Measurements from ENCODE around the gene TNNT3.

The TNNT3 gene

GRCh38 chr11:1921574-1922141, 2.2 kb downstream of the TNNT3 start:
- Histone ChIP-seq H2AFZ (ENCODE audit: low read length) (no peak overlapping the region), H3K9me3 (replicated peaks; ENCODE audit: insufficient read depth, low read length) (no peaks in the 10 kb centered on the region), H3K27ac (ENCODE audit: low read length) (no peak overlapping the region), H3F3A (ENCODE audit: insufficient read depth, low read length) (no peaks in the 10 kb centered on the region), H4K20me1 (ENCODE audit: insufficient read depth, low read length) (no peaks in the 10 kb centered on the region; the same call in 1 of the 2 replicates), H3K79me2 (ENCODE audit: low read length) (no peaks in the 10 kb centered on the region), H3K9me2 (replicated peaks; ENCODE audit: insufficient read depth, low read length) (no peaks in the 10 kb centered on the region), H3K27me3 (replicated peaks; ENCODE audit: insufficient read depth, low read length) (peaks cover 87% of the 10 kb centered on the region), H3K9ac (ENCODE audit: low read length) (no peak overlapping the region), H3K4me1 (ENCODE audit: low read length) (no peaks in the 10 kb centered on the region), H3K4me3 (ENCODE audit: low read length) (no peak overlapping the region), H3K36me3 (replicated peaks; ENCODE audit: insufficient read depth, low read length) (no peaks in the 10 kb centered on the region), H3K4me2 (ENCODE audit: low read depth, low read length) (no peak overlapping the region)
- no peak for DNase-seq
- TF ChIP-seq CTCF (IDR thresholded peaks at IDR 0.05; ENCODE audit: low read length) (no peak), EZH2 (optimal IDR thresholded peaks at IDR 0.05; ENCODE audit: low read depth, low read length) (no peak), EZH2phosphoT487 (IDR thresholded peaks at IDR 0.05; ENCODE audit: low read length) (no peak)

- H3K36me3 ChIP-seq (replicated peaks; ENCODE audit: insufficient read depth, low read length): no peaks in the 10 kb centered on the region
- H3K79me2 ChIP-seq (ENCODE audit: low read length): no peaks in the 10 kb centered on the region
- H3K9ac ChIP-seq (ENCODE audit: low read length): no peak overlapping the region
- peaks cover 96% of the 10 kb centered on the region for H3K27me3 ChIP-seq (replicated peaks; ENCODE audit: insufficient read depth, low read length)
- no peaks in the 10 kb centered on the region for H3K4me1 ChIP-seq (ENCODE audit: low read length)
- no peak overlapping the region for H3K4me3 ChIP-seq (ENCODE audit: low read length)
- H3K9me3 ChIP-seq (replicated peaks; ENCODE audit: insufficient read depth, low read length): no peaks in the 10 kb centered on the region
- H4K20me1 ChIP-seq (ENCODE audit: insufficient read depth, low read length): no peaks in the 10 kb centered on the region
- H2AFZ ChIP-seq (ENCODE audit: low read length): no peak overlapping the region
- H3K27ac ChIP-seq (ENCODE audit: low read length): no peak overlapping the region
- no peak for TF ChIP-seq CTCF (IDR thresholded peaks at IDR 0.05; ENCODE audit: low read length)
- no peak overlapping the region for H3K4me2 ChIP-seq (ENCODE audit: low read depth, low read length)
- no peak for DNase-seq
- H3F3A ChIP-seq (ENCODE audit: insufficient read depth, low read length): no peaks in the 10 kb centered on the region
- H3K9me2 ChIP-seq (replicated peaks; ENCODE audit: insufficient read depth, low read length): no peaks in the 10 kb centered on the region
These were observed 3.1 kb downstream of the TNNT3 start for GRCh38 chr11:1922481-1923081.

DNA sequence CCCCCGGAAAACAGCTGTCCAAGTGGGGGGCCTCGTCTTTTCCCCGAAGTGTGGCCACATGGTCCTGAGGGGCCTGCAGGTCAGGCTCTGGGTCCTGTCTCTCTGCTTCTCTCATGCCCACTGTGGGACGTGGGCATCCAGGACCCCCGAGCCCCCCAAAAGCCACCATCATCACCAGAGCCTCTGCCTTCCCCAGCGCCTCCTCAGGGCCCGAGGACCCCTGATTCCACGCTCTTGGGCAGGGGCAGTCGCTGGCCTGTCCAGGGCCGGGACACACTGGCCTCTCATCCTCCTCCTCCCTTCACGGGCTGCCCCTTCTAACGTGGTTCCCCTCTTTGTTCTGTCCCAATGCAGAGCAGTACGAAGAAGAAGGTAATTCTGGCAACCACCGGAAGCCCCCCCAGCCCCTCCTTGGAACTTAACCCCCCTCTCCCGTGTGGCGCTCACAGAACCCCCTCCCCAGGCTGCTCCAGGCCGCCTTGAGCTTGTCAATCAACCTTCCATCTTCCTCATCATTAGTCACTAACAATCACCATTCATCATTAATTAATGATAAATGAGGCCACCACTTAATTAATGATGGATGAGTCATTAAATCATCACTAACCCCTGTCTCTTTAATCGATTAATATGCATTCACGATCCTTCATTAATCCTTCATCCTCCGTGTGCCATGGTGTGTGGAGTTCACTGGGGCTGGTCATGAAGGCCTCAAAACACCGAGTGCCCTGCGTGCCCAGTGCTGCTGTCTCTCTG, 3.9 kb downstream of the TNNT3 start:
- peaks cover 97% of the 10 kb centered on the region for H3K27me3 ChIP-seq (replicated peaks; ENCODE audit: insufficient read depth, low read length)
- no peaks in the 10 kb centered on the region for H3K4me1 ChIP-seq (ENCODE audit: low read length)
- TF ChIP-seq CTCF (IDR thresholded peaks at IDR 0.05; ENCODE audit: low read length) (no peak), EZH2phosphoT487 (IDR thresholded peaks at IDR 0.05; ENCODE audit: low read length) (no peak)
- no peak overlapping the region for H3K27ac ChIP-seq (ENCODE audit: low read length)
- no peak overlapping the region for H3K9ac ChIP-seq (ENCODE audit: low read length)
- no peaks in the 10 kb centered on the region for H3K9me2 ChIP-seq (replicated peaks; ENCODE audit: insufficient read depth, low read length)
- no peaks in the 10 kb centered on the region for H3F3A ChIP-seq (ENCODE audit: insufficient read depth, low read length)
- no peak overlapping the region for H3K4me3 ChIP-seq (ENCODE audit: low read length)
- H3K9me3 ChIP-seq (replicated peaks; ENCODE audit: insufficient read depth, low read length): no peaks in the 10 kb centered on the region
- H2AFZ ChIP-seq (ENCODE audit: low read length): no peak overlapping the region
- no peak overlapping the region for H3K4me2 ChIP-seq (ENCODE audit: low read depth, low read length)
- no peaks in the 10 kb centered on the region for H4K20me1 ChIP-seq (ENCODE audit: insufficient read depth, low read length)
- H3K36me3 ChIP-seq (replicated peaks; ENCODE audit: insufficient read depth, low read length): no peaks in the 10 kb centered on the region
- no peaks in the 10 kb centered on the region for H3K79me2 ChIP-seq (ENCODE audit: low read length)
- DNase-seq: no peak
